Testis (tissue), 3 donors: ENCODE results near the gene PLEKHA7. TPM values are rescaled to one million over a fixed set of nuclear protein-coding genes. Genes with fewer than 3 reads are reported as not detected.

Source experiments
- DNase-seq: peaks from one replicate; pipeline ENCODE4 v3.0.0-alpha.2; 2019
- H3K27ac ChIP-seq, 2 donors: fragments of 200-600 bp; sonication (generic); one replicate each; pipeline ENCODE4 v1.5.1; 2019
- H3K27me3 ChIP-seq: fragments of 200-600 bp; sonication (generic); one replicate; pipeline ENCODE4 v1.5.1; 2019
- H3K36me3 ChIP-seq: fragments of 200-600 bp; sonication (generic); one replicate; pipeline ENCODE4 v1.5.1; 2017; ENCODE audit warnings: low read depth; ENCODE audit errors: missing control alignments
- H3K4me1 ChIP-seq: fragments of 200-600 bp; sonication (generic); one replicate; pipeline ENCODE4 v1.5.1; 2019
- H3K4me3 ChIP-seq, 2 donors: fragments of 200-600 bp; sonication (generic); one replicate each; pipeline ENCODE4 v1.5.1; 2017 to 2019
- H3K9me3 ChIP-seq: fragments of 200-600 bp; sonication (generic); one replicate; pipeline ENCODE4 v1.5.1; 2017
- POLR2A ChIP-seq: fragments of 450-650 bp; IDR thresholded peaks from one replicate; pipeline ENCODE4 v1.6.1; 2017; ENCODE audit warnings: antibody characterized with exemption, mild to moderate bottlenecking, moderate library complexity
- WGBS, 2 donors: methylation state at CpG; one replicate each; pipeline ENCODE4 v1.1.5; 2018; 5-methylcytosine and 5-hydroxymethylcytosine counted together
- intact Hi-C: fragments of 100-400 bp; cut with DNase I; formaldehyde crosslinking; loops from one replicate; pipeline ENCODE4 v1.15.1; 2023; ENCODE audit warnings: low total_unique reads
- polyA plus RNA-seq: library from polyadenylated mRNA; stranded (reverse); fragments of 350-450 nt; fragmentation: Illumina TruSeq; extraction: RNeasy Lipid Tissue Mini Kit (QIAGEN cat#74804); gene quantifications from one replicate; pipeline ENCODE4 v1.2.3, GENCODE V29; 2014; ENCODE audit warnings: low read depth, low replicate concordance; ENCODE audit not compliant: insufficient read depth
- total RNA-seq, 2 donors: library from RNA; depleted of rRNA; stranded (reverse); fragments of >200 nt; gene quantifications; one replicate each; pipeline ENCODE4 v1.2.3, GENCODE V29; 2016
- TF ChIP-seq, protein P1 (sequence below), 3 experiments: fragments of 450-650 bp in 2 of 3; fragments of 200-600 bp in 1 of 3; sonication (generic) in 1 of 3; IDR thresholded peaks; one replicate each; pipeline ENCODE4 v1.5.1; 2016 to 2019; ENCODE audit warnings: antibody characterized with exemption in 3 of 3, mild to moderate bottlenecking in 2 of 3, moderate library complexity in 1 of 3

The PLEKHA7 gene
- total and polyA plus RNA-seq, 3 donors from 2014 or later: 33.0 to 64.9 (median 63.9) TPM

GRCh38 chr11:16876837-16877236, 137.4 kb downstream of the PLEKHA7 start:
- H3K36me3 ChIP-seq: no peaks in the 10 kb centered on the region
- 61 to 75% methylated on average over 3 of the region's 3 CpGs for WGBS, 2 donors
- no peaks in the 10 kb centered on the region for H3K9me3 ChIP-seq
- H3K27me3 ChIP-seq: no peaks in the 10 kb centered on the region
- intact Hi-C loops: no loop called here
- no peak overlapping the region for H3K4me3 ChIP-seq
- peaks cover 43% of the 10 kb centered on the region for H3K4me1 ChIP-seq
- no peak for DNase-seq
- no peak for TF ChIP-seq POLR2A
- TF ChIP-seq, protein P1, sequence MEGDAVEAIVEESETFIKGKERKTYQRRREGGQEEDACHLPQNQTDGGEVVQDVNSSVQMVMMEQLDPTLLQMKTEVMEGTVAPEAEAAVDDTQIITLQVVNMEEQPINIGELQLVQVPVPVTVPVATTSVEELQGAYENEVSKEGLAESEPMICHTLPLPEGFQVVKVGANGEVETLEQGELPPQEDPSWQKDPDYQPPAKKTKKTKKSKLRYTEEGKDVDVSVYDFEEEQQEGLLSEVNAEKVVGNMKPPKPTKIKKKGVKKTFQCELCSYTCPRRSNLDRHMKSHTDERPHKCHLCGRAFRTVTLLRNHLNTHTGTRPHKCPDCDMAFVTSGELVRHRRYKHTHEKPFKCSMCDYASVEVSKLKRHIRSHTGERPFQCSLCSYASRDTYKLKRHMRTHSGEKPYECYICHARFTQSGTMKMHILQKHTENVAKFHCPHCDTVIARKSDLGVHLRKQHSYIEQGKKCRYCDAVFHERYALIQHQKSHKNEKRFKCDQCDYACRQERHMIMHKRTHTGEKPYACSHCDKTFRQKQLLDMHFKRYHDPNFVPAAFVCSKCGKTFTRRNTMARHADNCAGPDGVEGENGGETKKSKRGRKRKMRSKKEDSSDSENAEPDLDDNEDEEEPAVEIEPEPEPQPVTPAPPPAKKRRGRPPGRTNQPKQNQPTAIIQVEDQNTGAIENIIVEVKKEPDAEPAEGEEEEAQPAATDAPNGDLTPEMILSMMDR (IDR thresholded peaks at IDR 0.05): no peak
- H3K27ac ChIP-seq: peak overlapping the region in 1 of 2 donors; percentile 45

DNA sequence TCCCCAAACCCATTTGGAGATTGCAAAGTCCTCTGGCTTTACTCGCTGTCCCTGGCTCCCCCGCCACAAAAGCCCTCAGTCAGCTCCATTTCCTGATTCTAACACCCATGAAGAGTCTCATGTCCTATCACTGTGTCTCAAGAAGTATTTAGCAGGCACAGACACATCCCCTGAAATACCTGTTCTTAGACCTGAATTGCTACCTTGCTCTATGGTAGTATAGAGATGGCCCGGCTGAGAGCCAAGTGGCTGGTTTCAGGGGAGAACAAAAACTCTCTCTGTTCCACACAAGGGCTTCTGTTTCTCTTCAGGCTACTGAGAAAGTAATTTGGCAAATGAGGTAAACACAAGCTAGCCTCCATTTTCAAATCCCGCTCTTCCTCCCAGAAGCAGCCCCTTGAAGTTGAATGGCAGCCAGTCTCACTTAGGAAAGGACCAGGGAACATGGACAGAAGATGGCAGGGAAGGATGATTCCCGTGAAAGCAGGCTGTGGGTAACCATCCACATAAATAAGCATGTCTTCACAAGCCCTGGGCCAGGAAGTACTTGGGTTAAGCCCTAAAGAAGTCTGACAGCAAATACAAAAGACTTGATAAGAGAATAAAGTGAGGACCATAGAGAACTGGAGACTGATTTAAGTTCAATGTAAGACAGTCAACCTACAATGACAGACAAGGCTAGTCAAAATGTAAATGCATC, 138.0 kb downstream of the PLEKHA7 start:
- Histone ChIP-seq H3K27me3 (no peaks in the 10 kb centered on the region), H3K4me3 (no peak overlapping the region), H3K27ac (peak overlapping the region; percentile 26 to 45), H3K9me3 (no peaks in the 10 kb centered on the region), H3K4me1 (peaks cover 38% of the 10 kb centered on the region), H3K36me3 (no peaks in the 10 kb centered on the region)
- intact Hi-C loops: no loop called here
- WGBS, 2 donors: 89 to 90% methylated on average over 5 of the region's 5 CpGs
- TF ChIP-seq, protein P1 (IDR thresholded peaks at IDR 0.05): no peak
- no peak for TF ChIP-seq POLR2A
- no peak for DNase-seq

DNA sequence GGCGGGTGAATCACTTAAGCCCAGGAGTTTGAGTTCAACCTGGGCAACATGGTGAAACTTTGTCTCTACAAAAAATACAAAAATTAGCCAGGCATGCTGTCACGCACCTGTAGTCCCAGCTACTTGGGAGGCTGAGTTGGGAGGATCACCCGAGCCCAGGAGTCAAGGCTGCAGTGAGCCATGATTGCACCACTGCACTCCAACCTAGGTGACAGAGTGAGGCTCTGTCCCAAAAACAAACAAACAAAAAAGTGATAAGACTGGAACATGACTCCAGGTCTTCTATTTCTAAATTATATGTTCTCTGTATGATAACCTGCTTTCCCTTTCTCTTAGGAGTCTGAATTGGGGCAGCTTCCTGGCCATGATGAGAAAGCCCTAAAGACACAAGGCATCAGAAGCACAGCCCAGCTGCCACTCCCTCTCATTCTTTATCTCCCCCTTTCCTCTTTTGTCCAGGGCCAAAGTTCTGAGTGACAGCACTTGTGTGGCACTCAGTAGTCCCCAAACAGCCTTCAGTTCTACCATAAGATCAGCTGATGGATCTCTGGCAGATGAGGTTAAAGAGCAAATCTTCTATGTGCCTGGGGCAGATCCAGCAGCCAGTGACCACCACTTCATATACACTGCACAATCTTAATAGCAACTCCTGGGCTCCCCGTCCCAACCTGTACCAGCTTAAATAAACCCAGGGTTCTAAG, 139.8 kb downstream of the PLEKHA7 start:
- no peak for DNase-seq
- H3K27ac ChIP-seq: no peak overlapping the region
- no peak for TF ChIP-seq POLR2A
- TF ChIP-seq, protein P1 (IDR thresholded peaks at IDR 0.05): no peak
- no peaks in the 10 kb centered on the region for H3K9me3 ChIP-seq
- no peak overlapping the region for H3K4me3 ChIP-seq
- H3K36me3 ChIP-seq: no peaks in the 10 kb centered on the region
- WGBS, 2 donors: 64 to 83% methylated on average over 4 of the region's 4 CpGs
- peaks cover 30% of the 10 kb centered on the region for H3K4me1 ChIP-seq
- H3K27me3 ChIP-seq: no peaks in the 10 kb centered on the region
- intact Hi-C loops: no loop called here

- Histone ChIP-seq H3K9me3 (no peaks in the 10 kb centered on the region), H3K27ac (no peak overlapping the region), H3K36me3 (no peaks in the 10 kb centered on the region), H3K27me3 (no peaks in the 10 kb centered on the region), H3K4me3 (no peak overlapping the region), H3K4me1 (peaks cover 23% of the 10 kb centered on the region)
- TF ChIP-seq, protein P1 (IDR thresholded peaks at IDR 0.05): no peak
- no peak for TF ChIP-seq POLR2A
- DNase-seq: no peak
- WGBS, 2 donors: 24 to 57% methylated on average over 2 of the region's 2 CpGs
- intact Hi-C loops: no loop called here
These were observed 140.9 kb downstream of the PLEKHA7 start for GRCh38 chr11:16873289-16873688.
